ENCODE measurements around the gene IGBP1.
A peak's percentile ranks its signal among the peaks of the same experiment; 100 is the strongest.
"Not testable (repeated sequence)": the region's sequence is repeated elsewhere in the genome, so short reads cannot be mapped to it uniquely, and the experiment has no call there.

The IGBP1 gene

DNA sequence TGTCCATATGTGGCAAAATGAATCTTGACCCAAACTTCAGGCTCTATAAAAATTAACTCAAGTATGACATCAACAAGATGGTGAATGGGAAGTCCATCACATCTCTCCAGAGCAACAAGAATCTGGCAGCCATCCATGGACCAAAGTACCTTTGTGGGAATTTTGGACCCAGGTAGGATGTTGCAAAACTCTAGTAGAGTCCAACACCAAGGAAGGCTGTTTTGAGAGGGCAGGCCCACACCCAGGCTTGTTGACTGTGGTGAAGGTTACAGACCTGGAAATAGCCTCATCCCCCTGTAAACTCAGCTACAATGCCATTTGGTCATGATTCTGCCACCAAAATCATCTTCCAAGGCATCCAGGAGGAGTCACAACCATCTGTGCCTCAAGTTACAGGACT, 57.0 kb downstream of the IGBP1 start:
- Histone ChIP-seq H3K4me1 (ENCODE audit: control insufficient read depth, insufficient read depth, low read length) (no peaks in the 10 kb centered on the region), H3K27me3 (ENCODE audit: control insufficient read depth, insufficient read depth, low read length) (no peaks in the 10 kb centered on the region), H3K4me3 (ENCODE audit: low read length) (no peak overlapping the region), H3K9me3 (ENCODE audit: control insufficient read depth, insufficient read depth, low read length) (no peaks in the 10 kb centered on the region), H3K27ac (ENCODE audit: low read length) (no peak overlapping the region), H3K36me3 (ENCODE audit: control insufficient read depth, insufficient read depth, low read length) (no peaks in the 10 kb centered on the region)
- DNase-seq (ENCODE audit: low read depth, low spot score) = no peak

DNA sequence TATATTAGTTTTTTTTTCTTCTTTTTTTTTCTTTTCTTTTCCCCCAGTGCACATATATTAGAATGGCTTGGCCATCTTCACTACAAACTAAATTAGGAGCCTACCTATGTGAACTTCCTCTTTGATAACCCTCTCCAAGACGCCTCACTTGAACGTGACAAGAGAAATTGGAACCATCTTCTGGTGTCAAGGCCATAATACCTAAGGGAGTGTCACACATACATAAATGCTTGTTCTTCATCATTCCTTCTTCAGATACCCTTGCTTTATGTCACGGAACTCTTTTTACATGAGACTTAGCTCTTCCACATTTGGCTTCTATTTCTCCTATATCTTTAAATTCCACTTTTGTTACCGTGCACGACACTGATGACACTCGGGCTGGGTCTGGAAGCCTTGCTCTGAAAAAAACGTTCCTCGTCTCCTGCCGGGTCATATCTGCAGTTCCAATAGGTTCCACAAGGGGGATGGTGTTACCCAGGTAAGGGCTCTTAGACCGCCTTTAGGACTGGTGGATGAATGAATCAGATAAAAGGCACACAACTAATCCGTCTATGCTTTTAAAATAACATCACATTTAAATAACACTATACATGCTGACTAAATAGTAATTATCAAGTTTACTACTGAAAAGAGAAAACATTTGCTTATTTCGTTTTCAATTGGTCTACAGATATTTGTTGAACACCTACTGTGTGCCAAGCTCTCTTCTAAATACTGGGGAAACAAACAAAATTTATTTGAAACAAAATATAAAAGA, 63.9 kb downstream of the IGBP1 start:
- Histone ChIP-seq H3K9me3 (ENCODE audit: control insufficient read depth, insufficient read depth, low read length) (no peaks in the 10 kb centered on the region), H3K4me3 (ENCODE audit: low read length) (no peak overlapping the region), H3K27ac (ENCODE audit: low read length) (no peak overlapping the region), H3K27me3 (ENCODE audit: control insufficient read depth, insufficient read depth, low read length) (no peaks in the 10 kb centered on the region), H3K4me1 (ENCODE audit: control insufficient read depth, insufficient read depth, low read length) (no peaks in the 10 kb centered on the region), H3K36me3 (ENCODE audit: control insufficient read depth, insufficient read depth, low read length) (no peaks in the 10 kb centered on the region)
- DNase-seq (ENCODE audit: low read depth, low spot score) = peak; percentile 41
- WGBS (ENCODE audit: insufficient coverage, insufficient read length) = no CpG with 5 or more reads among the region's 12 CpGs

- Histone ChIP-seq H3K27me3 (ENCODE audit: control insufficient read depth, insufficient read depth, low read length) (no peaks in the 10 kb centered on the region), H3K4me3 (ENCODE audit: low read length) (no peak overlapping the region), H3K9me3 (ENCODE audit: control insufficient read depth, insufficient read depth, low read length) (no peaks in the 10 kb centered on the region), H3K36me3 (ENCODE audit: control insufficient read depth, insufficient read depth, low read length) (no peaks in the 10 kb centered on the region), H3K27ac (ENCODE audit: low read length) (no peak overlapping the region), H3K4me1 (ENCODE audit: control insufficient read depth, insufficient read depth, low read length) (no peaks in the 10 kb centered on the region)
- no peak for DNase-seq (ENCODE audit: low read depth, low spot score)
- no CpG with 5 or more reads among the region's 5 CpGs for WGBS (ENCODE audit: insufficient coverage, insufficient read length)
Observed at GRCh38 chrX:70201732-70202131, 68.5 kb downstream of the IGBP1 start.

GRCh38 chrX:70208479-70208878, 75.2 kb downstream of the IGBP1 start:
- Histone ChIP-seq H3K4me3 (ENCODE audit: low read length) (no peak overlapping the region), H3K27me3 (ENCODE audit: control insufficient read depth, insufficient read depth, low read length) (no peaks in the 10 kb centered on the region), H3K4me1 (ENCODE audit: control insufficient read depth, insufficient read depth, low read length) (no peaks in the 10 kb centered on the region), H3K36me3 (ENCODE audit: control insufficient read depth, insufficient read depth, low read length) (no peaks in the 10 kb centered on the region), H3K27ac (ENCODE audit: low read length) (no peak overlapping the region), H3K9me3 (ENCODE audit: control insufficient read depth, insufficient read depth, low read length) (no peaks in the 10 kb centered on the region)
- DNase-seq (ENCODE audit: low read depth, low spot score) = no peak

DNA sequence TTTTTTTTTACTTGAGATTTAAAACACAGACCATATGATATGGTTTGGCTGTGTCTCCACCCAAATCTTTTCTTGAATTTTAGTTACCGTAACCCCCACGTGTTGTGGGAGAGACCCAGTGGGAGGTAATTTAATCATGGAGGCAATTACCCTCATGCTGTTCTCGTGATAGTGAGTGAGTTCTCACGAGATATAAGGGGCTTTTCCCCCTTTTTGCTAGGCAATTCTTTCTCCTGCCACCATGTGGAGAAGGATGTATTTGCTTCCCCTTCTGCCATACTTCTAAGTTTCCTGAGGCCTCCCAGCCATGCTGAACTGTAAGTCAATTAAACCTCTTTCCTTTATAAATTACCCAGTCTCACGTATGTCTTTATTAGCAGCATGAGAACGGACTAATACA, 76.3 kb downstream of the IGBP1 start:
- not testable (repeated sequence) for H3K9me3 ChIP-seq (ENCODE audit: control insufficient read depth, insufficient read depth, low read length); H3K4me1 ChIP-seq (ENCODE audit: control insufficient read depth, insufficient read depth, low read length); H3K27ac ChIP-seq (ENCODE audit: low read length); H3K27me3 ChIP-seq (ENCODE audit: control insufficient read depth, insufficient read depth, low read length); DNase-seq (ENCODE audit: low read depth, low spot score); H3K36me3 ChIP-seq (ENCODE audit: control insufficient read depth, insufficient read depth, low read length); H3K4me3 ChIP-seq (ENCODE audit: low read length)
- no CpG with 5 or more reads among the region's 6 CpGs for WGBS (ENCODE audit: insufficient coverage, insufficient read length)

All from iPS DF 6.9 (cell line).